ENCODE results near the gene UGT1A10.

Gene UGT1A10

GRCh38 chr2:233690444-233690843, 54.2 kb downstream of the UGT1A10 start:
- Histone ChIP-seq H3F3A (ENCODE audit: low read depth) (no peaks in the 10 kb centered on the region), H3K4me1 (ENCODE audit: insufficient read depth, low read length, poor library complexity, severe bottlenecking) (no peaks in the 10 kb centered on the region), H3K9me3 (ENCODE audit: insufficient read depth, low read depth, low read length) (no peaks in the 10 kb centered on the region), H3K79me2 (ENCODE audit: insufficient read depth, low read length) (no peaks in the 10 kb centered on the region), H3K9ac (ENCODE audit: low read depth, low read length, poor library complexity, severe bottlenecking) (no peak overlapping the region), H4K20me1 (ENCODE audit: insufficient read depth, low read length, poor library complexity, severe bottlenecking) (no peaks in the 10 kb centered on the region), H3K27me3 (ENCODE audit: insufficient read depth, low read length, poor library complexity, severe bottlenecking) (no peaks in the 10 kb centered on the region), H2AFZ (ENCODE audit: low read length) (no peak overlapping the region), H3K4me2 (ENCODE audit: low read depth, low read length, poor library complexity, severe bottlenecking) (no peak overlapping the region), H3K36me3 (ENCODE audit: insufficient read depth, low read length) (no peaks in the 10 kb centered on the region), H3K9me2 (replicated peaks; ENCODE audit: low read depth, low read length) (no peaks in the 10 kb centered on the region), H3K4me3 (ENCODE audit: low read length, poor library complexity, severe bottlenecking) (no peak overlapping the region)
- no peak for TF ChIP-seq EZH2phosphoT487 (IDR thresholded peaks at IDR 0.05; ENCODE audit: borderline replicate concordance)
- no peak for TF ChIP-seq CTCF (conservative IDR thresholded peaks at IDR 0.05; ENCODE audit: low read length)

- no peaks in the 10 kb centered on the region for H3K9me2 ChIP-seq (replicated peaks; ENCODE audit: low read depth, low read length)
- no peaks in the 10 kb centered on the region for H3K9me3 ChIP-seq (ENCODE audit: insufficient read depth, low read depth, low read length)
- no peaks in the 10 kb centered on the region for H3K4me1 ChIP-seq (ENCODE audit: insufficient read depth, low read length, poor library complexity, severe bottlenecking)
- no peak for TF ChIP-seq EZH2phosphoT487 (IDR thresholded peaks at IDR 0.05; ENCODE audit: borderline replicate concordance)
- no peak for TF ChIP-seq CTCF (conservative IDR thresholded peaks at IDR 0.05; ENCODE audit: low read length)
- H3K9ac ChIP-seq (ENCODE audit: low read depth, low read length, poor library complexity, severe bottlenecking) = no peak overlapping the region
- no peaks in the 10 kb centered on the region for H4K20me1 ChIP-seq (ENCODE audit: insufficient read depth, low read length, poor library complexity, severe bottlenecking)
- H2AFZ ChIP-seq (ENCODE audit: low read length) = no peak overlapping the region
- no peaks in the 10 kb centered on the region for H3K79me2 ChIP-seq (ENCODE audit: insufficient read depth, low read length)
- H3K27me3 ChIP-seq (ENCODE audit: insufficient read depth, low read length, poor library complexity, severe bottlenecking) = no peaks in the 10 kb centered on the region
- H3K36me3 ChIP-seq (ENCODE audit: insufficient read depth, low read length) = no peaks in the 10 kb centered on the region
- no peak overlapping the region for H3K4me2 ChIP-seq (ENCODE audit: low read depth, low read length, poor library complexity, severe bottlenecking)
- H3K4me3 ChIP-seq (ENCODE audit: low read length, poor library complexity, severe bottlenecking) = no peak overlapping the region
- H3F3A ChIP-seq (ENCODE audit: low read depth) = no peaks in the 10 kb centered on the region
Measured at GRCh38 chr2:233691443-233692433, 55.5 kb downstream of the UGT1A10 start.

- Histone ChIP-seq H3K4me3 (ENCODE audit: low read length, poor library complexity, severe bottlenecking) (no peak within 1 kb of the TSS), H3K9ac (ENCODE audit: low read depth, low read length, poor library complexity, severe bottlenecking) (no peak within 1 kb of the TSS), H4K20me1 (ENCODE audit: insufficient read depth, low read length, poor library complexity, severe bottlenecking) (no peaks in the 10 kb centered on the region), H3K4me2 (ENCODE audit: low read depth, low read length, poor library complexity, severe bottlenecking) (no peak within 1 kb of the TSS), H3K4me1 (ENCODE audit: insufficient read depth, low read length, poor library complexity, severe bottlenecking) (no peaks in the 10 kb centered on the region), H3F3A (ENCODE audit: low read depth) (no peaks in the 10 kb centered on the region), H3K9me2 (replicated peaks; ENCODE audit: low read depth, low read length) (no peaks in the 10 kb centered on the region), H3K27me3 (ENCODE audit: insufficient read depth, low read length, poor library complexity, severe bottlenecking) (no peaks in the 10 kb centered on the region), H3K9me3 (ENCODE audit: insufficient read depth, low read depth, low read length) (no peaks in the 10 kb centered on the region), H3K79me2 (ENCODE audit: insufficient read depth, low read length) (no peaks in the 10 kb centered on the region), H3K36me3 (ENCODE audit: insufficient read depth, low read length) (no peaks in the 10 kb centered on the region), H2AFZ (ENCODE audit: low read length) (no peak within 1 kb of the TSS)
- no peak for TF ChIP-seq CTCF (conservative IDR thresholded peaks at IDR 0.05; ENCODE audit: low read length)
- no peak for TF ChIP-seq EZH2phosphoT487 (IDR thresholded peaks at IDR 0.05; ENCODE audit: borderline replicate concordance)
Measured at GRCh38 chr2:233692648-233693047, 56.4 kb downstream of the UGT1A10 start, which contains the start of gene UGT1A6. TSS of gene UGT1A6 (plus strand) at chr2:233692890. CDS start at chr2:233693005, 115 bp downstream.

All from Loucy (cell line).